GM18499 (cell line): Measurements from ENCODE around the gene SMIM29.

Experiments used
- ATAC-seq: cut with Tn5 transposase; IDR thresholded peaks from one replicate; pipeline ENCODE4 v1.9.1; 2021; ENCODE audit warnings: moderate number of reproducible peaks; ENCODE audit not compliant: insufficient read depth, unreplicated experiment

SMIM29 gene

DNA sequence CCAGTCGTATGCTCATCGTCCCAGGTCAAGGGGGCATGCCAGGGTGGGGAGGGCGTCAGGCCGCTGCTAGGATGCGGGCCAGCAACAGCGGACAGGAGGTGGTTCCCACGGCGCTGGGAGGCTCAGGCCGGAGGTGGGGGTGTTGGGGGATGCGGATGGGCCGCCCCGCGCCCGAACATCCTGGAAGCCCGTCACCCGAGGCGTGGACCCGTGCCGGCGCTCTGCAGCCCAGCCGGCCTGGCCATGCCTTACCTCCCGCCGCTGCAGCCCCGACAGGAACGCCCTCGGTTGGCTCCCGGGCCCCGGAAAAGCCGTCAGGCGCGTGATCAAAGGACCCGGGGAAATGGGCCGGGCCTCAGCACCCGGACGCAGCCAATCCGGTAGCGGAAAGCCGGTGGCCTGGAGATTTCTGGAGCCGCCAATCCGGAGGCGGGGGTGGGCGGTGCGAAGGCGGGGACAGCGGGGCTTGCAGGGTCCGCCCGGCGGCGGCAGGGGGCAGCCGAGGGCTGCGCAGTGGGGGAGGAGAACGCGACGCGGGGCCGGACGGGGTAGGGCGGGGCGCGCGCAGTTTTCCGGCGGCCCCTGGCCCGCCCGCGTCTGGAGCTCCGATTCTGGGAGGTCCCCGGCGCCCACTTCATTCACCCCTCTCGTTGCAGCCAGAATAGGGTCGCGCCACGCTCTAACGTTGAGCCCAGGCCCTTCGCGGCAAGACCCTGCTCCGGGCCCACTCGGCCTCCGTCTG is at the start of gene SMIM29:
TSS of gene SMIM29 (minus strand) at position 280 of the 742 bp plus-strand sequence. CDS start 1,215 bp downstream, outside the sequence.
- peak; percentile 39 for ATAC-seq

DNA sequence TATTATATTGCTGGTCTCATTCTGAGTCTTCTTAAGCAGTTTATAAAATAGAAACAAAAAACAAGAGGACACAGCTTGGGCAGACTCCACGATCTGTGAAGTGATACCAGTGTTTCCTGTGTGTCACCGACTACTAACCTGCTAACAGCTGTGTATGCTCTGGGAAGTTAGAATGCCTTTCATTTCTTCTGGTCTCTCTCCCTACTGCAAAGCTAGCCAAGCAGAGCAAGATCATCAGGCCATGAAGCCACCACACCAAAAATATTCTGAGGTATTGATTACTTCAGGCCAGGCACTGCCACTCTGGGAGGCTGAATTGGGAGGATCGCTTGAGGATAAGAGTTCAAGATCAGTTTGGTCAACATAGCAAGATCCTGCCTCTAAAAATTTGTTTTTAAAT is 46.9 kb upstream of the SMIM29 start:
- ATAC-seq = peak; percentile 76

- no peak for ATAC-seq
Observed at GRCh38 chr6:34292954-34293353, 44.1 kb upstream of the SMIM29 start.

- ATAC-seq = no peak
Observed at GRCh38 chr6:34289137-34289536, 40.3 kb upstream of the SMIM29 start.

DNA sequence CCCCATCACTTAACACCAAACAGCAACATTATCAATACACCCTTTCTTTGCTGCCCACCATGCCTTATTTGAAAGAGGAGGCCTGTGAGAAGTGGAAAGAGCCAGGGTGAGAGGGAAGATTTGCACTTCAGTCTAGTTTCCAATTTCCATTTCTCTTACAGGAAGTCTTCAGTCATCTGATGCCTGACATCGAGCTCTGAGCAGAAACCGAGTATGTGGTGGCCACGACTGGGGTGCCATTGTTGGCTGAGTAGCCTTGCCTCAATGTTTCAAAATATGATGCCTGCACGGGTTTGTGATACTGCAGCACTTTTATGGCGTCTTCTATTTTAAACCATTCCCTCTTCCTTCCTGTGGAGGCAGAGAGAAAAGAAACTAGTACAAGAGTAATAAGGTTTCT is 39.8 kb upstream of the SMIM29 start:
- ATAC-seq = no peak

DNA sequence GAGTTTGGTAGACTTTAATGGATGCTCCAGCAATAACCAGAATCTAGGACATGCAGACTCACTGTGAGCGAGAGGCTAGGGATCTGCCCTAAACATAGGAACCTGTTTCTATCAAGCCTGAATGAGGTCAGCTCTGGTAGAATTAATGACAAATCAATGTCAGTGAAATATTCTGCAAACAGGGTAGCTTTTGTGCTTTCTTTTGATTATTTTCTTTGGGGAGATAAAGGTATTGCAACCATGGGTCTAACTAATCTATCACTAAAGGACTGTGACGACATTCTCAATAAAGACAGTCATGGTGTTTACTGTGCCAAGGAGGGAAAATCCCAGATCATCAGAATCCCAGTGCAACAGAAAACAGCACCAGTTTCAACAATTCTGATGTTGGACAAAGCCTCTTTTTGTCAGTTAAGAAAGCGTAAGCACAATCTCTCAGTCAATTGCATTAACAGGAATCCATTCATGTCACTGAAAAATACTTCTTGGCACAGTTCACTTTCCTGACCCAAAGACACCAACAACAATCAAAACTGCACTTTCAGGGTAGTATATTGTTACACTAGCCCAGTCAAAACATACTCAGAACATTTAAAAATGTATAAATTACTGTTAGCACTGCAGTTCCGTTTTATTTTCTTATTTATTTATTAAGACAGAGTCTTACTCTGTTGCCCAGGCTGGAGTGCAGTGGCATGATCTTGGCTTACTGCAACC is 36.8 kb upstream of the SMIM29 start:
- no peak for ATAC-seq

DNA sequence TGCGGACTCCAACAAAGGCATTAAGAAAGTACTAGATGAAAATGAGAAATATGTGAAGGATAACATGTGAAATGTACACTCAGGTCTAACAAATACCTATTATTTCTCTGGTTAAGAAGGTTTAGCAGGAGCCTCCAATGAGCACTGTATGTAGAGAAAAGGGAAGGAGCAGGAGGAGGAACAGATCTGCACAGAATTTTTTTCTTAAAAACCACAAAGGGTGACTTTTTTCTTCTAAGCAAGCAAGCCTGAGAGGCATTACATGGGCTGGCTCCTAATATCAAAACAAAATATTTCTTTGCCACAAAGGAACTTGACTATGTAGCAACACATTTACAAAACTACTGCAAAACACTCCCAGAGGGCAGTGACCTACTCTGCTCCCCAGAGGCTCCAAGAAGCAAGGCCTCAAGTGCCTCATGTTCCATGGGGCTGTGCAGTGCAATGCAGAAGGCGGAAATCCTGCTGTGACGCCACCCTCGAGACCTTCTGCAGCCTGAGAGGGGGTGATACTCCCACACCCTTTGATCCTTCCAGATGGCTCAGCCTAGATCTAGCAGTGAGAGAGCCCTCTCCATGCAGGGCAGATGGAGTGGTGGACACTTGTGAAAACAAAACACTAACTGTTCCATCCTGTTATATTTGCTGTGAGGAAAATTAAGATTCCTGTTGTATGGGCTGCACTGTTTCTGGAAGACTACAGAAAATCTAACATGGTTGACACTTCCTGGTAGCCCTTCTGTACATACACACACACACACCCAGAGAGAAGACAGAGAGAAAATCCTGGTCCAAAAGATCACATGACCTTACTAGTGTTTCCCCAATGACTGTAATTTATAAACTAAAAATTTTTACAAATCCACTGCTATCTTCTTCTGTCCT is 36.0 kb upstream of the SMIM29 start:
- ATAC-seq = no peak

DNA sequence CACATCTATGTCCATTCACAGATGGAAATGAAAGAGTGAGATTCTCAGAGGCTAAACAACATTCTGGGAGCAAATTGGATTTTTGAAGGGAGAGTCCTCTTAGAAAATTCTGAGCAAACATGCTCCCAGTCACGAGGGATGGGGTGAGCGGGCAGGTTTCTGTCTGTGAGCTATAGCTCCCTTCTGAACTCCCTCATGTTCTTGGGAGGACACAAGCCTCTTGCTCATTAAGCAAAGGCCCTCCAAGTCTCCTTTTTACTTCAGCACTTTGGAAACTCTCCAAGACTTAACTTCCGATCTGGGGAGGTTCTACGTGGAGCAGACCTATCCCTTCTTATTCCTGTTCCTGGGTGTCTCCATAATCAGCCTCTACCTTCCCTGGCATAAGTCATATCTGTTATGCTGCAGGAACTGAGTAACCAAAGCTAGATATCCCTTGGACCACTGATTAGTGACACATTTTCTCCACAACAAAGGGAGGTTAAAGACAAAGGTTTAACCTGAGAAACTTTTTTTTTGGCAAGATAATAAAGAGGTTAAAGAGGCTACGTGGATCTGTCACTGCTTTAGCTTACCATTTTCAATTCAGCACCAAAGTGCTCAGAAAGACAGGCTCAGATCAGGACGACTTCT is 33.0 kb upstream of the SMIM29 start:
- no peak for ATAC-seq

GRCh38 chr6:34280216-34280615 is 31.4 kb upstream of the SMIM29 start:
- no peak for ATAC-seq

DNA sequence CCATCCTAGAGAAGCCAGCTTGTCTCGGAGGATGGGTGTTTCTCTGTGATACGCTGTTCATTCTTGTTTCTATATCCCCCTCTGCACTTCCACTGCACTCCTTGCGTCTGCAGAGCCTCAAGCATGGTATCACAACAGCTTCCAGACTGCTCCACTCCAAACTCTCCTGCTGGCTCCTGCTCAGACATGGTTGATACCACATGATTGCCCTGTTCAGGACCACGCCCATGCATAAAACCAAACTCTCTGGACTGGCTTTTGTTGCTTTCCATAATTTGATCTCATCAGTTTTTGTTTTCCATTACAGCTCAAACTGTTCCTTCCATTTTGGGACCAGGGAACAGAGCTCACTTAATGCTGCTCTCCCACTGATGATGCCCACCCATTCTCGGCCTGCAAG is 30.0 kb upstream of the SMIM29 start:
- no peak for ATAC-seq

DNA sequence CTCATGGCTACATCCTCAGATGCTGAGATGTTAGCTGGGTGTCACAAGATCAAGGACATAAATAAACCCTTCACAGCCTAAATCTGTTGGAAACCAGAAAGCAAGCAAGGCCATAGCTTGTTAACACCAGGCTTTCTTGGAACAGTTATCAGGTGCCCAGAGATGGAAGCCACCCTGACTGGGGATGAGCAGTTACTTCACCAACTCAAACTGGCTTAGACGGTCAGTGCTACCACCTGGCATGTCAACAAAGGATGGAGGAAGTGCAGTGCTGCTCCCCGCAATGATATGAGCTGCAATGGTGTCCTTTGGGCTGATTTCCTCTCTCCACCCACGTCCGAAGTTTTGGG is 28.9 kb upstream of the SMIM29 start:
- no peak for ATAC-seq

DNA sequence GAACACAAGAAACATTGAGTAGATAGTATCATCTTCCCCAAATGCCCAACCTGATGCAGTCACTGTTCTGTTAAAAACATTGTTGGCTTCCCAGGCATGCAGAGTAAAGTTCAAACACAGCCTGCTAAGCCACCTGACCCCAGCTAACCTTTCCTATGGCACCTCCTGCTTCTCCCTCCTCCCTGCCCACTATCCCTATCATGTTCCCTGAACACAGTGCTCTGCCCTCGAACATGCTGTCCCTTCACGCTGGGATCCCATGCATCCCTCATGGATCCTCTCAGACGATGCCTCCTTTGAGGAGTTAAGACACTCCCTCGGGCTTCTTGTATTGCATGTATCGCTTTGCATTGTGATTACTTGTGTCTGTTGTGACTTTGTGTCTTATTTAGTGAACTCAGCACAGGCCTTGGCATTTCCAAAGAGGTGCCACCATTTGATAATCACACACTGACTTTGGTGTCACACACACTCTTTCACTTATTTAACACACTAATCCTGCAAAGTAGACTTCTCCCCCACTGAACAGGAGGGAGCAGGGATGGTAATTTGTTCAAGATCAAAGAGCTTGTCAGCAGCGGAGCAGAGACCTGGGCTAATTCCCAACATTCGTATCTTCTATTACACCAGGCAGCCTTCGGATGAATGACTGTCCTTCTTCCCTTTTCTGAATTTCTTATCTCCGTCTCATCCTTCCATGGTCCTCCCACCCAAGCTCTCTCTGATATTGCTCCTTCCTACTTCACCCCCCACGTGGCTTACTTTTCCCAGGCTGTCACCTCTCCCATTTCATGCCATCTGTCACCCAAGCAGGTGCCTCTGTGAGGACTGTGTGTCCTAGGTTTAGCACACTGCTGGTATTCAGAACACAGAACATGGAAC is 28.3 kb upstream of the SMIM29 start:
- ATAC-seq = no peak

DNA sequence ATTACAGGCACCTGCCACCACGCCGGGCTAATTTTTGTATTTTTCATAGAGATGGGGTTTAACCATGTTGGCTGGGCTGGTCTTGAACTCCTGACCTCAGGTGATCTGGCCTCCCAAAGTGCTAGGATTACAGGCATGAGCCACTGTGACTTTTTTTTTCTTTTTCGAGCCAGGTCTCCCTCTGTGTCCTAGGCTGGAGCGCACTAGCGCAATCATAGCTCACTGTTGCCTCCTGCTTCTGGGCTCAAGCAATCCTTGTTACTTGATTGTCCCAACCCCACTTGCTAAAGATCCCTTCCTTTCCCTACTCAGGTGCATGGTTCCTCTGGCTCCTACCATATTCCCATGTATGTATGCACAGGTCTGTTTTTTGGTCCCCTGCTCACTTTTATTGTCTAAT is 27.4 kb upstream of the SMIM29 start:
- no peak for ATAC-seq

GRCh38 chr6:34275128-34275804 is 26.5 kb upstream of the SMIM29 start:
- no peak for ATAC-seq

GRCh38 chr6:34274129-34274528 is 25.3 kb upstream of the SMIM29 start:
- ATAC-seq = no peak

DNA sequence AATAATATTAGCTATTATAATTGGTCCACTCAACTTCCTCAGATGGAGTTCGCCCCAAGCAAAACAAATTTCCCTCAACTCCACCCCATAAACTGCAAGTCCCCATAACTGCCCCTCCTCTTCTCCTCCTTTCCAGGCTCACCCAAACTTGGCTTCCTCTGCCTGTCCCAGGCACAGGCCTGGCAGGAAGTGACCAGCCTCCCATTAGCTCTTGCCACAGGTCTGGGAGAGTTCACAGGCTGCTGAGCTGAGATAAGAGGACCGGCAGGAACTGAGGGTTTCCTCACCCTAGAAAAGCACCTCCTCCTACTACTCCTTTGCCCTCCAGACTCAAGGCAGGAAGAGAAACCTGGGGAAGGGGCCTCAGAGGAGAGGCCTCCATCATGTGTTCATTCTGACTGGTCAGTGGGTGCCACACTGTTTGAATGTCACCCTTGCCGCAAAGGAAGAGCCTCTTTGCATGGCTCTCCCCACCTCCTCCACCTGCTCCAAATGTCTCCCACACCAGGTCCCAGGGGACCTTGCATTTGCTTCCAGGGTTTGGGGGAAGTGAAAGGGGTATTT is 24.5 kb upstream of the SMIM29 start:
- no peak for ATAC-seq

GRCh38 chr6:34272013-34272926 is 23.5 kb upstream of the SMIM29 start:
- no peak for ATAC-seq
